ENCODE results near the gene NEDD4L.

DNA sequence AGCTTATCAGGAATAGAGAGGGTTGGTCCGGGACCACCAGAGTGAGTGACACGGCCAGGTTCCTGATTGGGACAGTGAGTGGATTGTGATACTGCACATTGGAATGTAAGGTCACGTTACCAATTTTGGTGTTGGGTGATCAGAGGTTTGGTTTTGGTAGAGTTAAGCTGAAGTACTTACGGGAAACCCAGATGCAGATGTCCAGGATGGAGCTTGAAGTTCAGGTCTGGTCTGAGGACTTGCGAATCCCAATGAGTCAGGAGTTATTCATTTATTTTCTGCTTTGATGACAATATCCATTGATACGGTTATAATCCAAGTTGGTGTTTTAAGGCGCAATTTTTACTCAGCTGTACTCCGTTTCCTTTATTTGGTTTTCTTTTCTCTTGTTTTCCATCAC is 311.2 kb downstream of the NEDD4L start:
- TF ChIP-seq, protein P1, sequence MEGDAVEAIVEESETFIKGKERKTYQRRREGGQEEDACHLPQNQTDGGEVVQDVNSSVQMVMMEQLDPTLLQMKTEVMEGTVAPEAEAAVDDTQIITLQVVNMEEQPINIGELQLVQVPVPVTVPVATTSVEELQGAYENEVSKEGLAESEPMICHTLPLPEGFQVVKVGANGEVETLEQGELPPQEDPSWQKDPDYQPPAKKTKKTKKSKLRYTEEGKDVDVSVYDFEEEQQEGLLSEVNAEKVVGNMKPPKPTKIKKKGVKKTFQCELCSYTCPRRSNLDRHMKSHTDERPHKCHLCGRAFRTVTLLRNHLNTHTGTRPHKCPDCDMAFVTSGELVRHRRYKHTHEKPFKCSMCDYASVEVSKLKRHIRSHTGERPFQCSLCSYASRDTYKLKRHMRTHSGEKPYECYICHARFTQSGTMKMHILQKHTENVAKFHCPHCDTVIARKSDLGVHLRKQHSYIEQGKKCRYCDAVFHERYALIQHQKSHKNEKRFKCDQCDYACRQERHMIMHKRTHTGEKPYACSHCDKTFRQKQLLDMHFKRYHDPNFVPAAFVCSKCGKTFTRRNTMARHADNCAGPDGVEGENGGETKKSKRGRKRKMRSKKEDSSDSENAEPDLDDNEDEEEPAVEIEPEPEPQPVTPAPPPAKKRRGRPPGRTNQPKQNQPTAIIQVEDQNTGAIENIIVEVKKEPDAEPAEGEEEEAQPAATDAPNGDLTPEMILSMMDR (optimal IDR thresholded peaks at IDR 0.05 in 1 of 3, IDR thresholded peaks at IDR 0.05 in 1 of 3, conservative IDR thresholded peaks at IDR 0.05 in 1 of 3; ENCODE audit: extremely low read depth in 1 of 3, insufficient read depth in 2 of 3, low read length in 3 of 3) = no peak
- no peak for TF ChIP-seq EZH2 (IDR thresholded peaks at IDR 0.05; ENCODE audit: low read length)

Measured in keratinocyte (primary cell).